CD4-positive, alpha-beta T cell treated with Interleukin-4 for 4 hours (primary cell): Measurements from ENCODE around the gene ZNF516.

Source experiments
- DNase-seq: peaks from one replicate; pipeline ENCODE4 v3.0.0-alpha.2; 2020

Gene ZNF516

DNA sequence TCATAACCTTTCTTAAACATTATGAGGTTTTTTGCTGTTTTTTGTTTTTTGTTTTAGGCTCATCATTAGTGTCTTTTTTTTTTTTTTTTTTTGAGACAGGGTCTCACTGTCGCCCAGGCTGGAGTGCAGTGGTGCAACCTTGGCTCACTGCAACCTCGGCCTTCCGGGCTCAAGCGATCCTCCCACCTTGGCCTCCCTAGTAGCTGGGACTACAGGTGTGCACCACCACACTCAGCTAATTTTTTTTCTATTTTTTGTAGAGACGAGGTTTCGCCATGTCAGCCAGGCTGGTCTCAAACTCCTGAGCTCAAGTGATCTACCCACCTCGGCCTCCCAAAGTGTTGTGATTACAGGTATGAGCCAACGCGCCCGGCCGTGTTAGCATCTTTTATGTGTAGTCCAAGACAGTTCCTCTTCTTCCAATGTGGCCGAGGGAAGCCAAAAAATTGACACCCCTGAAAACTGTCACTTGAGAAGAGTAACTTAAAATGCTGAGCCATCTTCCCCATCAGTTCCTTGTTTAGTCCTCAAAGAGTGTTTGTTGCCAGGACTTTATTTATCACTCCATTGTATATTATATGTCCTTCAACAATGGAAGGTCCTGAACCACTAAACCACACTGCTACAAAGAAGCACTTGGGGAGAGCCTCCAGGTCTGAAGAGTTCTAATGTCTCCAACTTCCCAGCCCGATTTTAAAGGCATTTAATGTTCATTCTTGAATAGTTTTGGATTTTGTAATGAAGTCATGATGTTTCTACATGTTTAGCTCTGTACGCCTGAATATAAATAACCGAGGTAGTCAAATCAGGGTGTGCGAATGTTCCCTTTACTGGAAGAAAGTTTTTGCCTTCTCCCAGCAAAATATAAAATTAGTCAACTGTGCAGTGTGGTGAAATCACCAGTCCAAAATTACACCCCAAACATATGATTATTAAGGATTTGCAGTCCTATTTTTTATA, 26.4 kb downstream of the ZNF516 start:
- DNase-seq, result no peak

DNA sequence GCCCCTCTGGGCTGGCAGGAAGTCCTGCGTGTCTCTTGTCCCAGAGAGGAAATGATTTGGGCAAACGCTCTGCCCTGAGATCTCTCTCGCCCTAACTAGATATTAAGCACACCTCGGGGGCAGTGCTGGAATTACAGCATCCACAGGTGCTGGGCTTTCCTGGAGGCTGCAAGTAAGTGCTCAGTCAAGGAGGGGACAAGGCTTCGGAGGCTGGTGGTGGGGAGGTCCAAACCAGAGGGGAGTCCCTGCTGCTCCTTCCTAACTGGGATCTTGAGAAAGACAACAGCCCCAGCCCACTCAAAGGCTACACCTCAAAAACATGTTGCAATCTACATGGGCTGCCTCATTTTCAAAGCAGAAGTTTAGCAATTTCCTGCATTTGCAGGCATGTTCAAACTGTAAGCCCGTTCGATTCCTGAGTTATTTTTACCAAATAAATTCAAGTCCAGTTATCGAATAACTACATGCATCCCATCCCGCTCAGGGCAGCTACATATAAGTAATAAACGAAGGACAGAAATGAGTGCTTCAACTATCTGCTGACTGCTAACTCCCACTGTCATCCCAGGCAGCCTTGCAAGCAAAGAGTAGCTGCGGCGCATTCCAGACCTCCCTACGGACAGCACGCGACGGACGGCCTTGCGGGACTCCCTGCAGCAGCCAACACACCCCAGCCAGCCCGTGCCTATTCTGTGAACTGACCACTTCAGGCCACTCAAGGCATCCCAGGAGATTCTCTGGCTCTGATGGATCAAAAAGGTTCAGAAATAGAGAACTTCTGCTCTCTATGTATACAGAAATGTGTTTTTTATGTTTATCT, 27.5 kb downstream of the ZNF516 start:
- no peak for DNase-seq

DNA sequence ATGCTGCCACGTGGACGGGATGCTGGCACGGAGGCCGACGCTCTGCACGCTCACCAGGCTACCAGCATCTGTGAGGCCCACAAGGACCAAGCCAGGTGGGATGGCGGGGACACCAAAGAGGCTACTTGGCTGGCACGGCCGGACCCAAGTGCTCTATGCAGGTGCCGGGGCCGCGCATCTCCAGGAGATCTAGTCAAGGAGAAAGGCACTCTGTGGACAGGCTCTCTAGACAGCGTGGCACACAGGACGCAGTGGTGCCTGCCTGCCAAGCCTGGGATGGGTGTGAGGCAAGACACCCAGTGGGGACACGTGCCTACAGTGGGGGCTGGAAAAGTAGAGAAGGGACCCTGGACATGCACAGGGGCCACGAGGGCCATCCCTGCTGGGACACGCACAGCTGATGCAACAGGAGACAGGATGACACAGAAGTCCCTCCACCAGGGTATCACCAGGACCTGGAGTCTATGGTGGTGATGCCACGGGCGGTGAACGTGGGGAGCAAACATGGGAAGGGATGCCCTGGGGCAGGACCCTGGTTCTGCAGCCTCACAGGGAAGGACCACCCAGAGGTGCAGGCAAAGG, 28.5 kb downstream of the ZNF516 start:
- no peak for DNase-seq

GRCh38 chr18:76465630-76466409, 29.2 kb downstream of the ZNF516 start:
- DNase-seq, result no peak

DNA sequence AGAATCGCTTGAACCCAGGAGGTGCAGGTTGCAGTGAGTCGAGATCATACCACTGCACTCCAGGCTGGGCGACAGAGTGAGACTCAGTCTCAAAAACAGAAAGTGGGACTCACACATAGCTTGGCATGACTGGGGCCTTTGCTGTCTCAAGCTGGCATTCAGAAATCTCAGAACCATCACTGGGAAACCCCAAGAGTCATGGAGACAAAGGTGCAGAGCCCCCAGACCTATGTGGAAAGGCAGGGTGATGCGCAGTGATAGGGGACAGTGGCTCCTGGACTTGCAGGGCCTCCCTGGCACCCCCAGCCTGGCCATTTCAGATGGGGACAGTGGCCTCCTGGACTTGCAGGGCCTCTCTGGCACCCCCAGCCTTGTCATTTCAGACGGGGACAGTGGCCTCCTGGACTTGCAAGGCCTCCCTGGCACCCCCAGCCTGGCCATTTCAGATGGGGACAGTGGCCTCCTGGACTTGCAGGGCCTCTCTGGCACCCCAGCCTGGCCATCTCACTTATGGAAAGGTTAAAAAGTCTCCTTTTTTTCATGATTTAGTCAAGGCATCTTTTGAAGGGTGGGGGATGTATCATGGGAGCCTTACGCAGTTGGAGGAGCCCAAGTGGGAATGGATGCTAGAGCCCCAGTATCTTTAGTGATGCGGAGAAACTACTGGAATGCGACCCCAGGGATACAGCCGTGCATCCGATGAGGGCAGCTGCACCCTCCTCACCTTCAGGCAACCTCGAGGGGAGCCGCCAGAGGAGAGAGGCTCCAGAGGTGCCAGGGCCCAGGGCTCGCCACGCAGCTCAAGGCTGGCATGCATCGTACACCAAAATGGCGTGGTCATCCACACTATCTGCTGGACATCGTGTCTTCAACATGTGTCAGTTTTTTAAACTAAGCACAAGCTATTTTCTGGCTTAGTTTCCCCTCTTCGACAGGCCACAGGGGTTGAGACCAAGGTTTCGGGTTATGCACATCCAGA, 30.5 kb downstream of the ZNF516 start:
- no peak for DNase-seq

DNA sequence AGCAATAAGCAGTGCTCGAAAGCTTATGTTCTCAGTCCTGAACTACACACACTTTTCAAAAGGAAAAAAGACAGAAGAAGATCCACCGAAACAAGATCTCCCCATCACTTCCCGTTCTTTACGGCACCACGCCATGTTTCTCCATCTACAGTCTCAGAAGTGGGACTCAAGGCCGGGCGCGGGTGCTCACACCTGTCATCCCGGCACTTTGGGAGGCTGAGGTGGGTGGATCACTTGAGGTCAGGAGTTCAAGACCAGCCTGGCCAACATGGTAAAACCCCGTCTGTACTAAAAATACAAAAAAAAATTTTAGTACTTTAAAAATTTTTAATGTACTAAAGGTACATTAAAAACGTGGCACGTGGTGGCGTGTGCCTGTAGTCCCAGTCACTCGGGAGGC, 31.2 kb downstream of the ZNF516 start:
- no peak for DNase-seq

DNA sequence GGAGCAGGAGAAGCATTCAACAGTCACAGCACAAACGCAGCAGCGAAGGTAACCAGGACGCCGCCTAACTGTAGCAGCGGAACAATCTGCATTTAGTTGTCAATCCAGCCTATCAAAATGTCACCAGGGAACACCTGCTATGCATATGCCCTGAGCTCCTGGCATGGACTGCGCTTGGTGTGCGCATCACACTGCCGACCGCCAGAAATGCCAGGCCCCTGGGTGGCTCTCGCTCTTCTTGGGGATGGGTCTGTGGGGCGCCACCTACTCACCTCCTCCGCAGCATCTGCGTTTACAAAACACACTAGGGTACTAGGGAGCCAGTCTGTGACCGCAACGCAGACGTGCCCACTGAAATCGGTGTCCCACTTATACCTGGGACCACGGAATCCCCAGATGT, 31.7 kb downstream of the ZNF516 start:
- DNase-seq, result no peak

GRCh38 chr18:76462326-76462694, 32.7 kb downstream of the ZNF516 start:
- no peak for DNase-seq

GRCh38 chr18:76461692-76462325, 33.2 kb downstream of the ZNF516 start:
- no peak for DNase-seq

GRCh38 chr18:76461148-76461547, 33.9 kb downstream of the ZNF516 start:
- DNase-seq, result no peak

DNA sequence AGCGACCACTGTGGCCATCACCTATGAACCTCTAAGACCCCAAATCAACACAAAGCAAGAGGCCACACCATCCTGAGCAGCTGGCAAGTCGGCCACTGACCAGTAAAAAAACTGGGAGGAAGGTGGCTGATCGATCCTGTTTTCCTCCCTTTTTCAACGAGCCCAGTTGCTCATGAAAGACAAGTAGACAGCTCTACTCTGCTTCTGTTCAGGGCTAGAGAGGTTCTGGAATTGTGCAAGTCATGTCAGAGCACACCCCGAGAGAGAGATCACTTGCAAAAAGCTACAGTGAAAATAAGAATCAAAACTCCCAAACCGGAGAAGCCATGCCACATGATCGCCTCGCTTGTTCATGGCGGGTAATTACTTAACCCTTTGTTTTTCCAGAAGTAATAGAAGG, 34.6 kb downstream of the ZNF516 start:
- no peak for DNase-seq

- no peak for DNase-seq
Observed at GRCh38 chr18:76459687-76460350, 35.2 kb downstream of the ZNF516 start.

DNA sequence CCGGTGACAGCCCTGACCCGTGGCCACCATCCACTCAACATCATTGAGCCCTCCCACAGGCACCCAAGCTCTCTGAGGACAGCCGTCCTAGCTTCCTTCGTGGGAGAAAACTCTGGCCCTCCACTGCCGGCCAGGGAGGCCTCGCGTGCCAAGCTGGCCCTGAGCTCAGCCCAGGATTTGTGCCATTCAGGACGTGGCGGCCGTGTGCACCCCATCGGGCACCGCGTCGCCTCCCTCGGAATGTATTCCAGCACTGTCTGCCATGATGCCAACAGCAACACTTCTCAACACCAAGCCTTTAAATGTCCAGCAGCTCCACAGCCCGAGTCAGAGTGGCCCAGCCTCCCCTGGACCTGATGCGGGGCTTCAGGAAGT, 35.7 kb downstream of the ZNF516 start:
- DNase-seq, result no peak

GRCh38 chr18:76458522-76459311, 36.3 kb downstream of the ZNF516 start:
- no peak for DNase-seq

- no peak for DNase-seq
Observed at GRCh38 chr18:76457957-76458356, 37.1 kb downstream of the ZNF516 start.

DNA sequence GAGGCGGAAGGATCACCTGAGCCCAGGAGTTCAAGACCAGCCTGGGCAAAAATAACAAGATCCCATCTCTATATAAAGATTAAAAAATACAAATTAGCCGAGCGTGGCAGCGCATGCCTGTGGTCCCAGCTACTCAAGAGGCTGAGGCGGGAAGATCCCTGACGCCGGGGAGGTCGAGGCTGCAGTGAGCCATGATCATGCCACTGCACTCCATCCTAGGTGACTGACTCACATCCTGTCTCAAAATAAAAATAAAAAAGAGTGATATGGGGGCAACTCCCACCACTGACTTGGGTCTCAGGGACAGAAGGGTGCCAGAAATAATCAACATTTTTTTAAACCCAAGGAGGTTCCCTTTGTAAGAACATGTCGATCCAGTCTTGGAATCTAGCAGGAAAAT, 37.6 kb downstream of the ZNF516 start:
- no peak for DNase-seq

- no peak for DNase-seq
Observed at GRCh38 chr18:76456823-76457222, 38.2 kb downstream of the ZNF516 start.

GRCh38 chr18:76456018-76456750, 38.9 kb downstream of the ZNF516 start:
- DNase-seq, result no peak
